B cell (primary cell): ENCODE measurements around the gene MTCL3.

Experiments
- CTCF ChIP-seq: fragments of 200-600 bp; IDR thresholded peaks from one replicate; pipeline ENCODE4 v1.8.0; 2022; ENCODE audit warnings: antibody characterized with exemption, mild to moderate bottlenecking
- EZH2 ChIP-seq: IDR thresholded peaks from 2 replicates; pipeline ENCODE4 v1.6.1; 2012; ENCODE audit warnings: borderline replicate concordance, low read depth, mild to moderate bottlenecking, moderate library complexity, low read length; ENCODE audit not compliant: insufficient read depth, poor library complexity, severe bottlenecking

GRCh38 chr6:127520066-127520465, 931 bp upstream of the MTCL3 start:
- TF ChIP-seq EZH2 (no peak), CTCF (no peak)
